Measurements from ENCODE around the gene TTC9C.
"Not testable (repeated sequence)": the region's sequence is repeated elsewhere in the genome, so short reads cannot be mapped to it uniquely, and the experiment has no call there.

Gene TTC9C

GRCh38 chr11:62752994-62753735, 24.9 kb downstream of the TTC9C start:
- DNase-seq: no peak

GRCh38 chr11:62753736-62754603, 25.7 kb downstream of the TTC9C start, which contains the start of gene ZBTB3:
Gene ZBTB3 (minus strand): TSS chr11:62754160. CDS start chr11:62753664, 496 bp downstream.
- DNase-seq: peak; percentile 96

- no peak for DNase-seq
Observed at GRCh38 chr11:62755086-62755615, 26.9 kb downstream of the TTC9C start.

- no peak for DNase-seq
Observed at GRCh38 chr11:62757846-62758788, 29.8 kb downstream of the TTC9C start.

GRCh38 chr11:62760867-62761227, 32.6 kb downstream of the TTC9C start:
- not testable (repeated sequence) for DNase-seq

GRCh38 chr11:62770778-62771143, 42.5 kb downstream of the TTC9C start:
- no peak for DNase-seq

GRCh38 chr11:62771144-62772021, 43.1 kb downstream of the TTC9C start, which contains the start of gene TAF6L:
Gene TAF6L (plus strand): TSS chr11:62771396. CDS start chr11:62775784, 4,388 bp downstream.
- peak; percentile 88 for DNase-seq

- no peak for DNase-seq
Observed at GRCh38 chr11:62774407-62774806, 46.1 kb downstream of the TTC9C start.

- no peak for DNase-seq
Observed at GRCh38 chr11:62775646-62776045, 47.4 kb downstream of the TTC9C start.

GRCh38 chr11:62777389-62777788, 49.1 kb downstream of the TTC9C start:
- DNase-seq: no peak

- no peak for DNase-seq
Observed at GRCh38 chr11:62778441-62778840, 50.2 kb downstream of the TTC9C start.

GRCh38 chr11:62782753-62783152, 54.5 kb downstream of the TTC9C start:
- DNase-seq: no peak

GRCh38 chr11:62786318-62787004, 58.2 kb downstream of the TTC9C start:
- DNase-seq: peak; percentile 75

GRCh38 chr11:62787005-62787759, 58.9 kb downstream of the TTC9C start, which contains the start of gene TMEM179B:
Gene TMEM179B (plus strand): TSS chr11:62787402. CDS start chr11:62787432, 30 bp downstream.
- DNase-seq: peak; percentile 99
